NCI-H146 (cell line): Measurements from ENCODE around the gene OR2AJ1.

Experiments used
- DNase-seq: peaks from one replicate; lab custom pipeline; 2025; lab: John Stamatoyannopoulos, UW

The OR2AJ1 gene, protein sequence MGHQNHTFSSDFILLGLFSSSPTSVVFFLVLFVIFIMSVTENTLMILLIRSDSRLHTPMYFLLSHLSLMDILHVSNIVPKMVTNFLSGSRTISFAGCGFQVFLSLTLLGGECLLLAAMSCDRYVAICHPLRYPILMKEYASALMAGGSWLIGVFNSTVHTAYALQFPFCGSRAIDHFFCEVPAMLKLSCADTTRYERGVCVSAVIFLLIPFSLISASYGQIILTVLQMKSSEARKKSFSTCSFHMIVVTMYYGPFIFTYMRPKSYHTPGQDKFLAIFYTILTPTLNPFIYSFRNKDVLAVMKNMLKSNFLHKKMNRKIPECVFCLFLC

DNA sequence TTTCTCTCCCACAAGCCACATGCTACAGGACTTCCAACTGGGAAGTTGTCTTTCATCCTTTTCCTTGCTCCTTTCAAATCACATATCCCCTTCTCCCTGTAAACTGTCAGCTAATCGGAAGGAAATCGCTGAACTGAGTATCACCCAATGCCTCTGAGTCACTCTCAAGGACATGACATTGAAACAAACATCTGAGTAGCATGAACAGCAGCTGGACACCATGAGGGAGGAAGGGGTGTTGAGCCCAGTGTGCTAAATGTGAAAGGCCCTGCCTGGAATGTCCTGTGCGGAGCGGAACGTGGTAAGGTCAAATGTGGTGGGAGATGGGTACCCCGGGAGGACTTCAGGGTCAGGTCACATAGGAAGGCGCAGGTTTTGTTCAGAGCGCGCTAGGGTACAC is at the start of gene OR2AJ1:
OR2AJ1 (plus strand) TSS at position 22 of the 400 bp plus-strand sequence. CDS start 8,880 bp downstream, outside the sequence.
- no peak for DNase-seq

DNA sequence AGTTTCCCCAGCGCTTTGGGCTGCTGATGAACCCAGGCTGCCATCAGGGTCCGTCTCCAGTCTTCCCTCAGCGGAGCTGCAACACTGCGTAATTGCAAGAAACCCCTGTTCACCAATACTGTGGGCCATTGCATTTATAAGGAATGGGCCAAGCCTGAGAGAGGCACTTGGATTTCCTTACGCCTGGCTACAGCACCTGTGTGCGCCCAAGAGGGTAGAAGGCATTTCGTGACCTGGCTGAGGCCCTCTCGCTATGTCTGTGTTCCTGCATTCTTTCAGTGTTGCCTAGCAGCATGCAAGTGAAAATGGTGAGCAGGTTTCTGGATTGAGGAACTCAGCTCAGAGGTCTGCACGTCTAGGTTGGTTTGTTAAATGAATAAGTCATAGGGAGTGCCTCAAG is 41.3 kb upstream of the OR2AJ1 start:
- no peak for DNase-seq

DNA sequence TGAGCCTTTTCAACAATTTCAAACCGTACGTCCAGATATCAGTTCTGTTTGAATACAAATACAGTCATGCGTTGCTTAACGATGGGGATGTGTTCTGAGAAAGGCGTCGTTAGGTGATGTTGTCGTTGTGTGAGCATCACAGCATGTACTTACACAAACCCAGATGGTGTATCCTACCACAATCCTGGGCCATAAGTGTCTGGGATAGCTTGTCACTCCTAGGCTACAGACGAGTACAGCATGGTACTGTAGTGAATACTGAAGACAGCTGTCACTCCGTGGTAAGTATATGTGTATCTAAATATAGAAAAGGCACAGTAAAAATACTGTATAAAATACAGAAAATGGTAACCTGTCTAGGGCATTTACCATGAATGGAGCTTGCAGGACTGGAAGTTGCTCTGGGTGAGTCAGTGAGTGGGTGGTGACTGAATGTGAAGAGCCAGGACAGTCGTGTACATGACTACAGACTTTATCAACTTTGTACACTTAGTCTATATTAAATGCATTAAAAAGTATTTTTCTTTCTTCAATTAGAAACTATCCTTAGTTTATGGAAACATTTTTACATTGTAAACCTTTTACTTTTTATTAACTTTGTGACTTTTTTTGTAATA is 39.8 kb upstream of the OR2AJ1 start:
- no peak for DNase-seq

DNA sequence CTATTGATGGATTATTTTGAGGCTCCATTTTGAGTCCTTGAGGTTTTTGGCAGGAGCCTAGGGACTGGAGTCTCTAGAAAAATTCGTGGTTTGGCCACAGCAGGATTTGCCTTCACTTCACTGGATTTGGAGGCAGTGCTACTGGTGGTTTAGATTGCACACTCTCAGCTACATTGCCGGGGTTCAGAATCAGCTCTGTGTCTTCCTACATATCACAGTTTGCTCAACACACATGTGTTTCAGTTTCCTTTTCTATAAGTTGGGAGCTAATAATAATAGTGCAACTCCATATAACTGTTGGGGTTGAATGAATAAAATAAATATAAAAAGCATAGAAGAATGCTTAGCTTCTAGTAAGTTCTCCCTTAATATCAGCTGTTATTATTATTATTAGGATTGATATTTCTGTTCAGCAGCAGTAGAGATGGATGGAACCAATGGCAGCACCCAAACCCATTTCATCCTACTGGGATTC is 29.5 kb upstream of the OR2AJ1 start, which contains the start of gene OR2W3:
OR2W3 (plus strand) TSS at position 425 of the 475 bp plus-strand sequence; CDS start at position 425, 0 bp downstream.
- DNase-seq, result no peak

DNA sequence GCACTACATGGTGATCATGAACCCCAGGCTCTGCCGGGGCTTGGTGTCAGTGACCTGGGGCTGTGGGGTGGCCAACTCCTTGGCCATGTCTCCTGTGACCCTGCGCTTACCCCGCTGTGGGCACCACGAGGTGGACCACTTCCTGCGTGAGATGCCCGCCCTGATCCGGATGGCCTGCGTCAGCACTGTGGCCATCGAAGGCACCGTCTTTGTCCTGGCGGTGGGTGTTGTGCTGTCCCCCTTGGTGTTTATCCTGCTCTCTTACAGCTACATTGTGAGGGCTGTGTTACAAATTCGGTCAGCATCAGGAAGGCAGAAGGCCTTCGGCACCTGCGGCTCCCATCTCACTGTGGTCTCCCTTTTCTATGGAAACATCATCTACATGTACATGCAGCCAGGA is 28.7 kb upstream of the OR2AJ1 start:
- no peak for DNase-seq

DNA sequence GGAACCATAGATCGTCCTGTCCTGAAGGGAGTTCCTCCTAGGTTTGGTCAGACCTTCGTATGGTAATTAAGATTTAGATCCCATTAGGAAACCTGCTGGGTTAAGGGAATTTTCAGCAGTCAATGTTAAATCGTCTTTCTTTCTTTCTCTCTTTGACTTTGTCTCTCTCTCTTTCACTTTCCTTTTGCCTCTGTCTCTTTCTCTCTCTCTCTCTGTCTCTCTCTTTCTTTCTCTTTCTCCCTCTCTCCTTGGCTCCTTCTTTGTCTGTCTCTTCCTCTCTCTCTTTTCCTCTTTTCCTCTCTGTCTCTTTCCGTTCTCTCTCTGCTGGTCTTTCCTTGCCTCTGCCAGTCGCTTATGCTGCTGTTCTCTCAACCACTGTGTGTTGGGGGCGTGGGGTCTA is 20.6 kb upstream of the OR2AJ1 start:
- no peak for DNase-seq

DNA sequence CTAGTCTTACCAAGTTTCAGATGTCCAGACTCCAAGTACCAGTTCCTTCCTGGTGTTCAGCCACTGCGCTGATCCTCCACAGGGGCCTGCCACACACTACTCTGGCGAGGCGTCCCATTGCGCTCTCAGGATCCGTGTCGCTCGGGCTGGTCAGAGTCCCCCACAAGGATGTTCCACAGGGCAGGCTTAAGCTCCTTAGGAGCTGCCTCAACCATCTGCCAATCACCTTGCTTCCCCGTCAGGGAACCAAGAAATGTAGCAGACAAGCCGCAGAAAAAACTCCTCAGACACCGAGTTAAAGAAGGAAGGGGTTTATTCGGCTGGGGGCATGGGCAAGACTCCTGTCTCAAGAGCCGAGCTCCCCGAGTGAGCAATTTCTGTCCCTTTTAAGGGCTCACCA is 19.5 kb upstream of the OR2AJ1 start:
- no peak for DNase-seq

DNA sequence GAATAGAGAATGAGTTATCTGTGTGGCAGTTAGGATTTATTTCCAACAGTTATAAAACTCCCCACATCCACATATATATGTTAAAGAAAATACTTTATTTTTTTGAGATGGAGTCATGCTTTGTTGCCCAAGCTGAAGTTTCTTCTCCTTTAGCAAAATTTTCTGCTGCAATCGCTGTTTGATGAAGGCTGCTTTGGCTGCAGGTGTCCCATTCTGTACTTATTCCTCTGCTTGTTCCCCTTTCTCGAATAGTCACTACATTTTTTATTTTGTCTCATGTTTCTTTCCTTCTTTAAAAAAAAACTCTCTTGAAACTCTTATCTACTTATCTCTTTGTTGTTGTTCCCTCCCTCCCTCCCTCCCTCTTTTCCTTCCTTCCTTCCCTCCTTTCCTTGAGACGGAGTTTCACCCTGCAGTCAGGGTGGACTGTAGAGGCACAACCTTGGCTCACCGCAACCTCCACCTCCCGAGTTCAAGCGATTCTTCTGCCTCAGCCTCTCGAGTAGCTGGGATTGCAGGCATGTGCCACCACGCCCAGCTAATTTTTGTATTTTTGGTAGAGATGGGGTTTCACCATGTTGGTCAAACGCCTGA is 18.7 kb upstream of the OR2AJ1 start:
- no peak for DNase-seq

DNA sequence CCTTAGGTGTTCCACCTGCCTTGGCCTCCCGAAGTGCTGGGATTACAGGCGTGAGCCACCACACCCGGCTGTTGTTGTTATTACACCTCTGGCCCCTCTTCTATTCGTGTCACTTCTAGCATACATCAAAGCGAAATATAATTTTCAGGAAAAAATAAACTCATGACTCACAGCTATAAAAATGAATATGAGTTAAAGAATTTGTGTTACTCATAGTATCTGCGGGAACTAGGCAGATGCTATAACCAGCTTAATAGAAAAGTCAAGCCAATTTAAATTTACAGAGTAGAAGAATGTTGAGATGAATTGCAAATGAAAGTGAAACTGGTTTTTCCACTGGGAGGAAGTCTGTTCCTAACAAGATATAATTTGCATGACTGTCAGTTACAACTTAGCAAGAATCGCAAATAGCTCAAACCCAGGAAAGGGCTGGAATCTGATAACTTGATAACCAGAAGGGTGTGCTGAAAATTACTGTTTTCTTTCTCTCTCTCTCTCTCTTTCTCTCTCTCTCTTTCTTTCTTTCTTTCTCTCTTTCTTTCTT is 18.1 kb upstream of the OR2AJ1 start:
- no peak for DNase-seq

DNA sequence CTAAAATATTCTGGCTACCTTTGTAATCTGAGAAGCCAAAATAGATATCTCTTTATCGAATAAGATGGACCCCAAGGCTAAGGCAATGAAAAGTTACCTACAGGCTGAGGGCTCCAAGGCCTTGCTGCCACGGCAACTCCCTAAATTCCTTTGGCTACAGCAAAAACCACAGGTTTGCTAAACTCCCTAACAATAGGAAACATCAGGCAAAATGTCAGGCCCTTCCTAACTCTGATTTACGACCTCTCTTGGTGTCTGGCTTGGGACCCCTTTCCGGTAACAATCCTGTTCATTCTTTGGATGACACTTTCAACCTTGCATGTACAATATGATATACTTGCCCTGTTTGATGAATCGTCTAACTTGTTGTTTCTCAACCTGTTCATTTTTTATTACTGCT is 15.9 kb upstream of the OR2AJ1 start:
- DNase-seq, result no peak

DNA sequence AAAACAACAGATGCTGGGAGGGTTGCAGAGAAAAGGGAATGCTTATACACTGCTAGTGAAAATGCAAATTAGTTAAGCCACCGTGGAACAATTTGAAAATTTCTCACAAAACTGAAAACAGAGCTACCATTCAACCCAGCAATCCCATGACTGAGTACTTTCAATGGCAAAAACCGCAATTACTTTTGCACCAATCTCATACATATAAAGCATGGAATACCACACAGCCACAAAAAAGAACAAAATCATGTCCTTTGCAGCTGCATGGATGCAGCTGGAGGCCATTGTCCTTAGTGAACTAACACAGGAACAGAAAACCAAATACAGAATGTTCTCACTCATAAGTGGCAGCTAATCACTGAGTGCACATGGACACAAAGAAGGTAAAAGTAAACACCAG is 10.9 kb upstream of the OR2AJ1 start:
- DNase-seq, result no peak

DNA sequence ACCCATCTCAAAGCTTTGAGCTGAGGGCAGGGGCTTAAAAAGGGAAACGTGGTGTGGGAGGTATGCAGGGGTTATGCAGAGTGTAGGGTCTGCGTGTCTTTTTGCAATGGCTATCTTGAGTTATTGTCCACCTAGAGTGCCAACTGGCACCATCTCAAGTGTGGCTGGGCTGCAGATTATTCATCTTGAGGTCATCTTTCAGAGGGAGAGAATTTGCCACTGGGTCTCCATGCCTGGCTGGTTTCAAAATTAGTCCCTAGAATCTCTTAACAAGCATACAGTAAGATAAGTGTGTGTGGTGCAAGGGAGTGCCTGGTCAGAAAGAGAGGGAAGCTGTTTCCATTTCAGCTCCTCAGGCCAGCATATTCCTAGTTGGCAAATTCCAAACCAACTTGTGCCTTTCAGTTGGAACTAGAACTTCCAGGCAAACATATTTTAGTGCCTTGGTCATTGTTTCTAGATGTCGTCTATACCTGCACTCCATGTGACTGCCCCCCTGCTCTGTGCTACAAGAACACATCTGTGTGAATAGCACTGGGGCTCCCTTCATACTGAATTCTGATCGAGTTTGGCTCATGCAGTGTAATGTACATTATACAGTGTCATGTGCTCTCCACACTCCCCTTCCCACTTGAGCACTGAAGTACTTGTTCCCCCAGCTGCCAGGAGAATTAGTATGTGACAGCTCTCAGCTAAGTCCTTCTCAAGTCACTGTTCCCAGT is 9.6 kb upstream of the OR2AJ1 start:
- no peak for DNase-seq

DNA sequence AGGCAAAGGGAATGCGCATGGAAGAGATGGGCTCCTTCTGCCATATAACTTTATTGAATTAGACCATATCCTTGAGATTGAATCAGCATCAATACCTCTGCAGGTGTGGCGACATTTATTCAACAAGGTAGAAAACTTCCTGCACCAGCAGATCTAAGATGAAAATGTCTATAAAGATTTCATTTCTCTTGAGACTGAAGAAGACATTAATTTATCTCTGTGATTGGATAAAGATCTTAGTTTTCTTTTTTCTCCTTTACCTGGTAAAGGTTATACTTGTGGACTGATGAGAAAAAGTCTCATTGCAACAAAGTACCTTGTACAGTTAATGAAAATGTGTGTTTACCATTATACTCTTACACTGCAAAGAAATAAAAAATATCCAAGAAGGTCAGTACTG is 4.7 kb upstream of the OR2AJ1 start, which contains the start of gene OR2T8:
OR2T8 (plus strand) TSS at position 301 of the 400 bp plus-strand sequence. CDS start 766 bp downstream, outside the sequence.
- no peak for DNase-seq

DNA sequence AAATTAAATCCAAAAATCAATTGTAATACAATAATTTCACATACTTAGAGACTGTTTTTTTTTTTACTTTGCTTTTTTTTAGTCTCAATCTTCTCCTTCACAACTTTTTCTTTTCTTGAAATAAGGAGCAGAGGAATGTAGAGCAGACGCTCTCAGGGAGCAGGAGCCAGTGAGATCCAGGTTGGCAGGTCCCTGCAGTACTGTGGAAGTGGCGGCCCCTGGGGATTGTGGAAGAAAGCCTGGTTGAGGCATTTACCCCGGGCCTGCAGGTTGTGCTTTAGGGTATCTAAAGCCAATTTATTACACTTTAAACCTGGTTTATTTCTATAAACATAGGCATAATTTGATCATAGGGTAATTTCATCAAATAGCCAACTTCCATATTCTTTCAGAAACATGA is 748 bp upstream of the OR2AJ1 start:
- no peak for DNase-seq

DNA sequence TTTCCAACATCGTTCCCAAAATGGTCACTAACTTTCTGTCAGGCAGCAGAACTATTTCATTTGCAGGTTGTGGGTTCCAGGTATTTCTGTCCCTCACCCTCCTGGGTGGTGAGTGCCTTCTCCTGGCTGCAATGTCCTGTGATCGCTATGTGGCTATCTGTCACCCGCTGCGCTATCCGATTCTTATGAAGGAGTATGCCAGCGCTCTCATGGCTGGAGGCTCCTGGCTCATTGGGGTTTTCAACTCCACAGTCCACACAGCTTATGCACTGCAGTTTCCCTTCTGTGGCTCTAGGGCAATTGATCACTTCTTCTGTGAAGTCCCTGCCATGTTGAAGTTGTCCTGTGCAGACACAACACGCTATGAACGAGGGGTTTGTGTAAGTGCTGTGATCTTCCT is 9.3 kb downstream of the OR2AJ1 start:
- no peak for DNase-seq

DNA sequence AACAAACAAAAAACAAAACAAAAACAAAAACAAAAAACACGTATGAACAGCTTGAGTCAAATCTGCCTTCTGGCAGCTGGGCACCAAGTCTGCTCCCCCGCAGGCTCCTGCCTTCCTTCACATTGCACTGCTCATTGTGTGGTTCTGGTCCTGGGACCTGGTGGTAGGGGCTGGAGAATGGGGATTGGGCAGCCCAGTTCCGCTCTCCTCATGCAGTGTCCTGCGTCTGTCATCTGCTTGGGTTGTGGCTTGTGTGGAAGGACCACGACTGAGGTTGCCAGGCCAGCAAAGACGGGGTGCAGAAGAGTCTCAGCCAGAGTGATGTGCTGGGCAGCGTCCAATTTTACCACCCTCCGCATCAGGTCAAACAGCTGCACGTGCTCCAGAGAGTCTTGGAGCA is 11.1 kb downstream of the OR2AJ1 start:
- no peak for DNase-seq

DNA sequence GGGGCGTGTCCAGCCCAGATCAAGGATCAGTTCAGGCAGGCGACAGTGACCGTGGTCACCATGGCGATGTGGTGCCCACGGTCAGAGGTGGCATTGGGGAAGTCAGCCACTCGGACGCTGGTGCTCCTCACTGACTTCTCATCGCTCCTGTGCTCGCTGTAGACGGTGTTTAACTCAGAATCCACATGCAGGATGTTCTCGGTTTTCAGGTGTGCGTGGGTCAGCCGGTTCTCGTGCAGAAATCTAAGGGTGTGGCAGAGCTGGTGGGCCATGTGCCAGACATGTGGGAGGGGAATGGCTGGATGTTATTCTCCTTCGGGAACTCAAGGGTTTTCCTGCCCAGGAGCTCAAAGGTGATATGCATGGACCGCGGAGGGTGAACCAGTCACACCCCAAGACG is 11.7 kb downstream of the OR2AJ1 start:
- DNase-seq, result no peak

DNA sequence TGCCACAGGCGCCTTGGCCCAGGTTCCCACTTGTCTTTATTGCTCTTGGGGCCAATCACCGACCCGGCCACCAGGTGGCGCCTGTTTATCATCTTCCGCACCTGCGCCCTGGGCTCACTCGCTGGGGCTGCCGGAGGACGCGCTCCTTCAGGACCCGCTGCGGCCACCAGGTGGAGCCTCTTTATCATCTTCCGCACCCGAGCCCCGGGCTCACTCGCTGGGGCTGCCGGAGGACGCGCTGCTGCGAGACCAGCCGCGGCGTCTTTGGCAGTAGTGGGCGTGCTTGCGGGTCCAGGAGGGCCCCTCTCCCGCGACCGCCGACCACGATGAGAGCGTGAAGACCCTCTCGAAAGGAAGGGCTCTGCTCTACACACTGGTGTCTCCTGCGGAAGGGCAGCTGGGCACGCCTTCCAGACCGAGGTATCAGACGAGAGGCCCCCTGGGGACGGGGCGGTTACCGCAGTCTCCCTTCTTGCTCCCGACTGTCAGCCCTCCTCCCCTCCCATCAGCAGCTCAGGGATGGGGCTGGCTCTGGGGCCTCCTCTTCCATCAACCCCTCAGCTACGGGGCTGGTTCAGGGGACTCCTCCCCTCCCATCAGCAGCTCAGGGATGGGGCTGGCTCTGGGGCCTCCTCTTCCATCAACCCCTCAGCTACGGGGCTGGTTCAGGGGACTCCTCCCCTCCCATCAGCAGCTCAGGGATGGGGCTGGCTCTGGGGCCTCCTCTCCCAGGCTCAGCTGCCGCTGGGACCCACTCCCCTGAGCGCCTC is 12.5 kb downstream of the OR2AJ1 start:
- peak; percentile 44 for DNase-seq

DNA sequence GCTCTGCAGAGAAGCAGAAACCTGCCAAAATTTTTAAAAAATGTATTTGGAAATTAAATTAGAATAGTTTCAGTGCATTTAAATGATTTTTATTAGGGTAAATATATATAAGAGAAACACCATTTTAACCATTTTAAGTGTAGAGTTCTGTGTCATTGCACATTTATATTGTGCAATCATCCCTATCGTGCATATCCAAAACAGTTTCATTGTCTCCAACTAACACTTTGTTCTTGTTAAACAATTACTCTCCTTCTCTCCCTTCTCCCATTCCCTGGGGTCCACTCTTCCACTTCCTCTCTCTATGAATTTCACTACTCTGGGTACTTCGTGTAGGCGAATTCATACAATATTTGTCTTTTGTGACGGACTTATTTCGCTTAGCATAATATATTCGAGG is 17.9 kb downstream of the OR2AJ1 start:
- DNase-seq, result no peak

DNA sequence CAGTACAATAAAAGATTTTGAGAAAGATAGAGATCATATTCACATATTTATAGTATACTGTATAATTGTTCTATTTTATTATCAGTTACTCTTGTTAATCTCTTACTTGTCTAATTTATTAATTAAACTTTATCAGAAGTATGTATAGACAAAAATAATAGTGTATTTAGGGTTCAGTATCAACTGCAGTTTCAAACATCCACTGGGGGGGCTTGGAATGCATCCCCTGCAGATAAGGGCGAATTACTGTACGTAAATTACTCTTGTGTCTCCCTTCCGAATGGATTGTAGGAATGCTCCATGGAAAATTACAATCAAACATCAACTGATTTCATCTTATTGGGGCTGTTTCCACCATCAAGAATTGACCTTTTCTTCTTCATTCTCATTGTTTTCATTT is 23.9 kb downstream of the OR2AJ1 start, which contains the start of gene OR2L8:
OR2L8 (plus strand) TSS at position 301 of the 400 bp plus-strand sequence; CDS start at position 301, 0 bp downstream.
- no peak for DNase-seq

DNA sequence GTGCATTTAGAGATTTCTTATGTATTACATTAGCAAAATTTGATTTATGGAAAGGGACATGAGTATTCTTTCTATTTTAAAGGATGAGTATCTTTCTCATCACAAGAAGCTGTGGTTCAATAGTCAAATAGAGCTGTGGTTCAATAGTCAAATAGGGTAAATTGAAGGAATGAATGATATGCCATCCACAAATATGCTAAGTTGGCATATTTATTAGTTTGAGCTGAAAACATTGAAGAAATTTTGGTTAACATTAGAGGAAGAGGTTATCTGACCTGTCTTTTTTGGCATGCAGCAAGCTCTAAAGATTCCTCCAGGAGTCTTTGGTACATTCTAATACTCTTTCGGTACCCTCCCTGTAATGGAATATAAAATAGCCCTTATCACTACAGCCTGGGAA is 28.7 kb downstream of the OR2AJ1 start:
- no peak for DNase-seq
